Measurements from ENCODE around the gene CELF2.

GRCh38 chr10:11236234-11236633, 218.6 kb downstream of the CELF2 start:
- TF ChIP-seq, protein P1, sequence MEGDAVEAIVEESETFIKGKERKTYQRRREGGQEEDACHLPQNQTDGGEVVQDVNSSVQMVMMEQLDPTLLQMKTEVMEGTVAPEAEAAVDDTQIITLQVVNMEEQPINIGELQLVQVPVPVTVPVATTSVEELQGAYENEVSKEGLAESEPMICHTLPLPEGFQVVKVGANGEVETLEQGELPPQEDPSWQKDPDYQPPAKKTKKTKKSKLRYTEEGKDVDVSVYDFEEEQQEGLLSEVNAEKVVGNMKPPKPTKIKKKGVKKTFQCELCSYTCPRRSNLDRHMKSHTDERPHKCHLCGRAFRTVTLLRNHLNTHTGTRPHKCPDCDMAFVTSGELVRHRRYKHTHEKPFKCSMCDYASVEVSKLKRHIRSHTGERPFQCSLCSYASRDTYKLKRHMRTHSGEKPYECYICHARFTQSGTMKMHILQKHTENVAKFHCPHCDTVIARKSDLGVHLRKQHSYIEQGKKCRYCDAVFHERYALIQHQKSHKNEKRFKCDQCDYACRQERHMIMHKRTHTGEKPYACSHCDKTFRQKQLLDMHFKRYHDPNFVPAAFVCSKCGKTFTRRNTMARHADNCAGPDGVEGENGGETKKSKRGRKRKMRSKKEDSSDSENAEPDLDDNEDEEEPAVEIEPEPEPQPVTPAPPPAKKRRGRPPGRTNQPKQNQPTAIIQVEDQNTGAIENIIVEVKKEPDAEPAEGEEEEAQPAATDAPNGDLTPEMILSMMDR (IDR thresholded peaks at IDR 0.05 in 2 of 3, conservative IDR thresholded peaks at IDR 0.05 in 1 of 3; ENCODE audit: insufficient read depth in 2 of 3, low read depth in 1 of 3, low read length in 3 of 3), result no peak
- no peak for TF ChIP-seq EZH2 (IDR thresholded peaks at IDR 0.05; ENCODE audit: borderline replicate concordance, low read depth, low read length)
- TF ChIP-seq TEAD4 (IDR thresholded peaks at IDR 0.05; ENCODE audit: low read length), result no peak
- TF ChIP-seq TEAD4 (CRISPR knock-in tag; IDR thresholded peaks at IDR 0.05; ENCODE audit: borderline replicate concordance), result no peak
- no peak for TF ChIP-seq ZNF184 (CRISPR knock-in tag; IDR thresholded peaks at IDR 0.05)
- TF ChIP-seq TARDBP (IDR thresholded peaks at IDR 0.05), result no peak

Measured in K562 (cell line).